OCI-LY1 (cell line): ENCODE measurements around the gene NME5.

ENCODE experiments used
- H2AFZ ChIP-seq: fragments of 200-600 bp; sonication (generic), shearing (Covaris generic); 2 replicates; pipeline ENCODE4 v1.6.0; 2014; ENCODE audit warnings: antibody characterized with exemption, mild to moderate bottlenecking, low read length
- H3F3A ChIP-seq: fragments of 200-600 bp; sonication (generic), shearing (Covaris generic); 2 replicates; pipeline ENCODE4 v1.6.0; 2014; ENCODE audit warnings: mild to moderate bottlenecking, antibody characterized with exemption, low read length, moderate library complexity; ENCODE audit not compliant: insufficient read depth
- H3K27ac ChIP-seq: fragments of 200-600 bp; sonication (generic); 2 replicates; pipeline ENCODE4 v1.5.1; 2014; ENCODE audit warnings: low read length, mixed run types, mild to moderate bottlenecking, low read depth; ENCODE audit not compliant: poor library complexity, severe bottlenecking
- H3K27me3 ChIP-seq: fragments of 200-600 bp; sonication (generic); 2 replicates; pipeline ENCODE4 v1.6.0; 2014; ENCODE audit warnings: antibody characterized with exemption, mild to moderate bottlenecking, low read length, moderate library complexity; ENCODE audit not compliant: insufficient read depth
- H3K36me3 ChIP-seq: fragments of 200-600 bp; sonication (generic); 2 replicates; pipeline ENCODE4 v1.6.1; 2014; ENCODE audit warnings: mild to moderate bottlenecking, antibody characterized with exemption, low read length, moderate library complexity, mixed read lengths; ENCODE audit not compliant: insufficient read depth
- H3K4me1 ChIP-seq: fragments of 200-600 bp; sonication (generic); 2 replicates; pipeline ENCODE4 v1.5.1; 2014; ENCODE audit warnings: mild to moderate bottlenecking, low read length, moderate library complexity; ENCODE audit not compliant: insufficient read depth, severe bottlenecking
- H3K4me2 ChIP-seq: fragments of 200-600 bp; sonication (generic), shearing (Covaris generic); 2 replicates; pipeline ENCODE4 v1.6.1; 2014; ENCODE audit warnings: low read length
- H3K4me3 ChIP-seq: fragments of 200-600 bp; sonication (generic); 2 replicates; pipeline ENCODE4 v1.5.1; 2014; ENCODE audit warnings: low read length, low read depth, mild to moderate bottlenecking, mixed read lengths; ENCODE audit not compliant: poor library complexity, severe bottlenecking
- H3K79me2 ChIP-seq: fragments of 200-600 bp; shearing (Covaris generic); 2 replicates; pipeline ENCODE4 v1.6.1; 2016; ENCODE audit warnings: mixed run types, low read length, mixed read lengths; ENCODE audit not compliant: insufficient read depth
- H3K9ac ChIP-seq: fragments of 200-600 bp; sonication (generic), shearing (Covaris generic); 2 replicates; pipeline ENCODE4 v1.6.1; 2014; ENCODE audit warnings: mild to moderate bottlenecking, low read length, mixed read lengths
- H3K9me2 ChIP-seq: fragments of 200-600 bp; sonication (generic), shearing (Covaris generic); 2 replicates; pipeline ENCODE4 v1.6.1; 2014; ENCODE audit warnings: low read depth, mild to moderate bottlenecking, low read length, mixed read lengths
- H3K9me3 ChIP-seq: fragments of 200-600 bp; shearing (Covaris generic); 2 replicates; pipeline ENCODE4 v1.6.1; 2014; ENCODE audit warnings: low read length, mixed read lengths
- H4K20me1 ChIP-seq: fragments of 200-600 bp; sonication (generic), shearing (Covaris generic); 2 replicates; pipeline ENCODE4 v1.6.0; 2016; ENCODE audit warnings: mild to moderate bottlenecking, low read length; ENCODE audit not compliant: insufficient read depth
- CTCF ChIP-seq: fragments of 200-600 bp; sonication (generic), shearing (Covaris generic); IDR thresholded peaks from 2 replicates; pipeline ENCODE4 v1.5.1; 2017; ENCODE audit warnings: mild to moderate bottlenecking, antibody characterized with exemption, low read length, moderate library complexity, mixed read lengths
- EZH2 ChIP-seq: fragments of 200-600 bp; sonication (generic), shearing (Covaris generic); IDR thresholded peaks from 2 replicates; pipeline ENCODE4 v1.8.0; 2017; ENCODE audit warnings: borderline replicate concordance, mixed run types, mild to moderate bottlenecking, antibody characterized with exemption, low read length, moderate library complexity, mixed read lengths

Gene NME5

GRCh38 chr5:138096363-138096762 lies 42.9 kb downstream of the NME5 start:
- H2AFZ ChIP-seq, result no peak overlapping the region
- no peaks in the 10 kb centered on the region for H3F3A ChIP-seq
- no peak overlapping the region for H3K27ac ChIP-seq
- H3K4me1 ChIP-seq, result no peaks in the 10 kb centered on the region
- no peaks in the 10 kb centered on the region for H3K36me3 ChIP-seq
- TF ChIP-seq EZH2, result no peak
- no peak for TF ChIP-seq CTCF
- no peak overlapping the region for H3K4me2 ChIP-seq
- 0 out of 2 replicates have a peak, but pooled peaks cover 6% of the 10 kb centered on the region for H3K27me3 ChIP-seq
- no peaks in the 10 kb centered on the region for H3K9me3 ChIP-seq
- H3K4me3 ChIP-seq, result no peak overlapping the region
- H3K9me2 ChIP-seq, result no peaks in the 10 kb centered on the region
- no peak overlapping the region for H3K9ac ChIP-seq
- H3K79me2 ChIP-seq, result no peaks in the 10 kb centered on the region
- no peaks in the 10 kb centered on the region for H4K20me1 ChIP-seq

GRCh38 chr5:138095100-138095907 lies 43.9 kb downstream of the NME5 start:
- no peak overlapping the region for H3K4me2 ChIP-seq
- no peaks in the 10 kb centered on the region for H3K4me1 ChIP-seq
- H3K36me3 ChIP-seq, result no peaks in the 10 kb centered on the region
- H3K27me3 ChIP-seq, result 0 out of 2 replicates have a peak, but pooled peaks cover 6% of the 10 kb centered on the region
- no peaks in the 10 kb centered on the region for H3K79me2 ChIP-seq
- H3F3A ChIP-seq, result no peaks in the 10 kb centered on the region
- H4K20me1 ChIP-seq, result no peaks in the 10 kb centered on the region
- no peaks in the 10 kb centered on the region for H3K9me2 ChIP-seq
- no peak overlapping the region for H3K27ac ChIP-seq
- no peak overlapping the region for H3K4me3 ChIP-seq
- TF ChIP-seq EZH2, result no peak
- TF ChIP-seq CTCF, result no peak
- H3K9me3 ChIP-seq, result no peaks in the 10 kb centered on the region
- H3K9ac ChIP-seq, result no peak overlapping the region
- no peak overlapping the region for H2AFZ ChIP-seq

- Histone ChIP-seq H3K79me2 (no peaks in the 10 kb centered on the region), H3K9me3 (no peaks in the 10 kb centered on the region), H3K36me3 (no peaks in the 10 kb centered on the region), H3K4me1 (no peaks in the 10 kb centered on the region), H3K4me3 (no peak overlapping the region), H4K20me1 (no peaks in the 10 kb centered on the region), H3K9me2 (no peaks in the 10 kb centered on the region), H3F3A (no peaks in the 10 kb centered on the region), H3K27ac (no peak overlapping the region), H3K27me3 (0 out of 2 replicates have a peak, but pooled peaks cover 6% of the 10 kb centered on the region), H2AFZ (no peak overlapping the region), H3K4me2 (no peak overlapping the region), H3K9ac (no peak overlapping the region)
- no peak for TF ChIP-seq EZH2
Observed at GRCh38 chr5:138093036-138093435, 46.2 kb downstream of the NME5 start.

- TF ChIP-seq EZH2 (no peak), CTCF (no peak)
- Histone ChIP-seq H2AFZ (no peak overlapping the region), H3K4me2 (no peak overlapping the region), H3K79me2 (no peaks in the 10 kb centered on the region), H3K9me2 (no peaks in the 10 kb centered on the region), H3K27ac (no peak overlapping the region), H3K9me3 (no peaks in the 10 kb centered on the region), H3K4me1 (no peaks in the 10 kb centered on the region), H3K36me3 (no peaks in the 10 kb centered on the region), H3K27me3 (0 out of 2 replicates have a peak, but pooled peaks cover 6% of the 10 kb centered on the region), H3K4me3 (no peak overlapping the region), H4K20me1 (no peaks in the 10 kb centered on the region), H3K9ac (no peak overlapping the region), H3F3A (no peaks in the 10 kb centered on the region)
Observed at GRCh38 chr5:138092301-138092700, 46.9 kb downstream of the NME5 start.
